GM19452 (cell line): ENCODE measurements around the gene CST9.

Experiments
- ATAC-seq: cut with Tn5 transposase; IDR thresholded peaks from one replicate; pipeline ENCODE4 v1.9.1; 2021; ENCODE audit not compliant: unreplicated experiment

The CST9 gene

GRCh38 chr20:23605867-23606651 is at the start of gene CST9:
TSS of gene CST9 (minus strand) at chr20:23605917. CDS start at chr20:23605864, 53 bp downstream.
- ATAC-seq, result no peak

DNA sequence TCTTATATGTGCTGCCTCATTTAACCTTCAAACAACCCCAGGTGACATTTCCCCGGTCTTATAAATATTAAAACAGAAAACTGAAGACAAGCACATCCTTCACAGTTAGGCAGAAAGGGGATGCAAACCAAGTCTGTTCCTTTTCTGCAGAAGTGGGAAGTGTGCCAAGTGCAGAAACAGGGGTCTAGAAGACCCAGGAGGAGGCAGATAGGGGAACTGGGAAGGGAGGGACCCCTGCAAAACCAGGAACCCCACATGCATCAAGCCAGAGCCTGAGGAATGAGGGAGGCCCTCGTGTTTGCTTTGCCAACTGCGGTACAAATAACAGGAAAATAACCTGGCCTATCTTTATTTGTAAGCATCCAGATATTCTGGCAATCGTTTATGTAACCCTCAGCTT is 49.0 kb upstream of the CST9 start:
- no peak for ATAC-seq

DNA sequence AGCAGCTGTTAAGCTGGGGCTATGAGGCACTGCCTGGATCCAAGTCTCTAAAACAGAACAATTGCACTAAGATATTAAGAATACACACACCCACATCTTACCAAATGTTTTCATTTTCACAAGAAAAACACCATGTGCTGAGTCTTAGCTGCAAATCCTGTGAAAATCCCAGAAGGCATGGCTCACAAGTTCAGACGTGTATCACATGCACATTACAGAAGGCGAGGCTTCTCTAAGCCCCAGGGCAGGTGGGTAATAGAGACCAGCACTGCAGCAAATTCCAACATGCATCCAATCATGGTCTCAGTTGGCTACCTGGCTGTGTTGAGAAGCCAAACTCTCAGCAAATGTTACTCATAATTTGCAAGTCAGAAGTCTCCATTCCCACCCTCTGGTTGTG is 48.3 kb upstream of the CST9 start:
- no peak for ATAC-seq

DNA sequence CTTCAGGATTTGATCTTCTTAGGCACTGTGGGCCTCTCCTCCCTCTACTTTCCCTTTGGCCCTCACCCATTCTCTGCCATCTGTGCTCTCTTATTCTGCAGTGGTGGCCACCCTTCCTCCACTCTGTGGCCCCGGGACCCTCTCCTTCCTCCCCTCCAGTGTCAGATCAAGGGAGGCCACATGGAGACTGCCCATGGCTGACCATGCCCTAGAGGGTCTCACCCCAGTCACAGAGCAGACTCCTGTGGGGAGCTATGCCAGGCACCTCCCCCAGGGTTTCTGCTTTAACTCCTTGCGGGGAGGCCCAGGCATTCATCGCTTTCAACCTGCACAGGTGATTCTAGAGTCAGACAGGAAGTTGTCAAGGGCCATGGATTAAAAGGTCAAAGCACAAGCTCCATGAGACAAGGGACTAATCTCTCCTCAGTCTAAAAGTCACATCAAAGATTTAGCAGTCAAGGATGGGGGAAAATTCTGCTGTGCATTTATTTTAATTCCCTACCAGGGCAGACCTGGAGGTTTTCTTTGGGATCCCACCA is 47.8 kb upstream of the CST9 start:
- ATAC-seq, result no peak

DNA sequence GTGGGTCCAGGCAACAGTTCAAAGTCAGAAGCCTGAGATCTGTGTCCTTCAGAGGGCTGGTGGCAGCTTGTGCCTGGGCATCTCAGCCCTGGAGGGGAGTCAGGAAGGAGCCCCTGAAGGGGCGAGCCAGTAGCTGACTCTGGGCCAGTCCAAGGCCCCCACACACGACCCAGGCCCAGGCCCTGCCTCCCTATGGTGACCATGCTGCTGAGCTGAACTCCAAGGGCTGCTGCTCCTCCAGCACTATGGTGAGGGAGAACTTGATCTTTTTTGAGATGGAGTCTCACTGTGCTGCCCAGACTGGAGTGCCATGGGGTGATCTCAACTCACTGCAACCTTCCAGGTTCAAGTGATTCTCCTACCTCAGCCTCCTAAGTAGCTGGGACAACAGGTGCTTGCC is 47.2 kb upstream of the CST9 start:
- no peak for ATAC-seq

- no peak for ATAC-seq
Measured at GRCh38 chr20:23652371-23652770, 46.7 kb upstream of the CST9 start.

GRCh38 chr20:23651117-23651516 is 45.4 kb upstream of the CST9 start:
- ATAC-seq, result no peak

GRCh38 chr20:23649830-23650417 is 44.2 kb upstream of the CST9 start:
- ATAC-seq, result no peak

DNA sequence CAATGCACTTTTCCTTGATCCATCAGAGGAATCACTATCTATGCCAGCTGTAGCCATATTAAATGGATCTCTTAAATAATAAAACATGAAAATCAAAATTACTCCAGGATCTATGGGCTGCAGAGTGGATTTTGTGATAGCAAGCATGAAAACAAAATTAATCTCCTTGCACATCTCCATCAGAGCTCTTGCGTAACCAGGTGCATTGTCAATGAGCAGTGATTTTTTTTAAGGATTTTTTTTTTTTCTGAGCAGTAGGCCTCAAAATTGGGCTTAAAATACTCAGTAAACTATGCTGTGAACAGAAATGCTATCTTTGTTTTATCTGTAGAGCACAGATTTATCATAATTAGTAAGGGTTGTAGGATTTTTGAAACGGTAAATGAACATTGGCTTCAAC is 43.5 kb upstream of the CST9 start:
- no peak for ATAC-seq

GRCh38 chr20:23647346-23647745 is 41.6 kb upstream of the CST9 start:
- ATAC-seq, result no peak

GRCh38 chr20:23646106-23646873 is 40.6 kb upstream of the CST9 start:
- ATAC-seq, result no peak

- no peak for ATAC-seq
Measured at GRCh38 chr20:23645575-23645974, 39.9 kb upstream of the CST9 start.

GRCh38 chr20:23644164-23644563 is 38.4 kb upstream of the CST9 start:
- no peak for ATAC-seq

GRCh38 chr20:23643659-23644058 is 37.9 kb upstream of the CST9 start:
- ATAC-seq, result no peak

GRCh38 chr20:23641936-23642751 is 36.4 kb upstream of the CST9 start:
- no peak for ATAC-seq

- ATAC-seq, result no peak
Measured at GRCh38 chr20:23640671-23641667, 35.3 kb upstream of the CST9 start.

DNA sequence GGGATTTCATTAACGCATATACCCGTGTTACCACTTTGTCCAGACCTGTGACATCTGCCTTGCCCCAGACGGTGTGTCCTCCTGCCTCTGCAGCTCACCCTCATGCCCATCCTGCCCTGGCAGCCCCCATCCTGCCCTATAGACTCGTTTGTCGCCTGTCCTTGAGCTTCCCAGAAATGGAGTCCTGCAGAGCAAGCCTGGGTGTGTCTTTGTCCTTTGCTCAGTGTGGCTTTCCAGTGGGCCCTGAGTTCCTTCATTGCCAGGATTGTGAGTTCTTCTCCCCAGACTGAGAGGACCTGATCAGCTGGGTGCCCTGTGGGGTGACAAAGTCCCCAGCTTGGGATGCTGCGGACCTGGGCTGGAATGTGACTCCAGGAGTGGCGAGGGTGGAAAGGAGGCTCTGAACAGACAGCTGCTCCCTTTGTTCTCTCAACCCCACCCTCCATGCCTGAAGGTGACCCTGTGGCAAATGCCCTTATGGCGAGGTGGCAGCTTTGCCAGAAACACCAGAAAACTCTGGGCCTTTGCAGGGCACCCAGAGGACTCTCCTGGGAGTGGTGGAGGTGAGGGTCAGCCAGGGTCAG is 34.4 kb upstream of the CST9 start:
- no peak for ATAC-seq

DNA sequence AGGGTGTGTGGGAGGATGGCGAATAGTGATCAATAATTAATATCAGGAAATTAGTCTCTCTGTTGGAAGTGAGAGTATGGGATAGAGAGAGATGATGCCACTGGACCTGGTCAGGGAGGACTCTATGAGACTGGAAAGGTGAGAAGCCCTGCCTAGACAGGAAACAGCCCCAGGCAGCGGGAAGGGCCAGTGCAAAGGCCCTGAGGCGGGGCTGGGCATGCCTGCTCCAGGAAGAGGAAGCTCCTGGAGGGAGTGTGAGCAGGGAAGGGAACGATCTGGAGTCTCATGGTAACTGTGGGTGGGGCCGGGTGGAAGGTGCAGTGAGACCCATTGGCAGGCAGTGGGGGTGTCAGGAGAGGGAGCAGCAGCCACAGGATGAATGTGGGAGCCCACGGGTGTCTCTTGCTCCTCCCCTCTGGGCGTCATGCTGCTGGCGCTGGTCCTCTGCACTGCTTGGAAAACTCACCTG is 33.8 kb upstream of the CST9 start:
- no peak for ATAC-seq

DNA sequence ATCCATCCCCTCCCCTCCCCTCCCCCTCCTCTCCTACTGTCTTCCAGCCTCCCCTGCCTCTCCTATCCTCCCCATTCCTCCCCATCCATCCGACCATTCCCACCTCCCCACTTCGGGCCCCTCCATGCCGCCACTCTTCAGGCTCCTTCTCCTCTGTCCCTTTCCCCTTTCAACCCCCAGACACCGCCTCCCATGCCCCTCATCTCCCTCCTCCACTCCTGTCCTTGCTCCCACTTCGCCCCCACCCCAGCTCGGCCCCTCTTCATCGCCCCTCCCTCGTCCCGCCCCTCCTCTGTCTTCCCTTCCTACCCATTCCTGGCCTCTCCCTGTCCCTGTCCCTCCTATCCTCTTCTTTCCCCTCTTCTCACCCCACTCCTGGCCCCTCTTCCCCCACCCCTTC is 32.6 kb upstream of the CST9 start:
- no peak for ATAC-seq
